DMS 273 (cell line): ENCODE data around the gene SNTG2.

Experiments used
- DNase-seq: peaks from one replicate; lab custom pipeline; 2025; ENCODE audit not compliant: unreplicated experiment; lab: John Stamatoyannopoulos, UW

The SNTG2 gene

GRCh38 chr2:926259-926793 lies 24.3 kb upstream of the SNTG2 start:
- DNase-seq = no peak

- DNase-seq = no peak
These were observed 23.8 kb upstream of the SNTG2 start for GRCh38 chr2:926896-927295.

GRCh38 chr2:929011-929735 lies 21.5 kb upstream of the SNTG2 start:
- no peak for DNase-seq

GRCh38 chr2:929925-930324 lies 20.7 kb upstream of the SNTG2 start:
- DNase-seq = no peak

- DNase-seq = no peak
These were observed 19.7 kb upstream of the SNTG2 start for GRCh38 chr2:930935-931334.

- DNase-seq = no peak
These were observed 18.1 kb upstream of the SNTG2 start for GRCh38 chr2:932320-933115.

- DNase-seq = no peak
These were observed 16.8 kb upstream of the SNTG2 start for GRCh38 chr2:933734-934295.

GRCh38 chr2:937530-937929 lies 13.1 kb upstream of the SNTG2 start:
- DNase-seq = no peak

- DNase-seq = no peak
These were observed 12.3 kb upstream of the SNTG2 start for GRCh38 chr2:938181-939005.

- DNase-seq = no peak
These were observed 10.6 kb upstream of the SNTG2 start for GRCh38 chr2:939936-940601.

- peak; percentile 34 for DNase-seq
These were observed 8.8 kb upstream of the SNTG2 start for GRCh38 chr2:941871-942270.

GRCh38 chr2:942775-943460 lies 7.7 kb upstream of the SNTG2 start:
- DNase-seq = no peak

GRCh38 chr2:943461-943797 lies 7.2 kb upstream of the SNTG2 start:
- no peak for DNase-seq

- no peak for DNase-seq
These were observed 6.8 kb upstream of the SNTG2 start for GRCh38 chr2:943821-944220.

- DNase-seq = no peak
These were observed 6.0 kb upstream of the SNTG2 start for GRCh38 chr2:944693-945092.

- no peak for DNase-seq
These were observed 5.5 kb upstream of the SNTG2 start for GRCh38 chr2:945104-945503.

GRCh38 chr2:946073-946948 lies 4.3 kb upstream of the SNTG2 start:
- DNase-seq = no peak

GRCh38 chr2:949384-950079 lies 1.1 kb upstream of the SNTG2 start:
- no peak for DNase-seq
